Central memory CD4-positive, alpha-beta T cell (primary cell): ENCODE measurements around the gene PLCXD3.
"Not testable (repeated sequence)": the region's sequence is repeated elsewhere in the genome, so short reads cannot be mapped to it uniquely, and the experiment has no call there.

Experiments
- DNase-seq: peaks from one replicate; pipeline ENCODE4 v3.0.0; 2022

PLCXD3 gene

GRCh38 chr5:41339339-41339738 is 171.1 kb downstream of the PLCXD3 start:
- no peak for DNase-seq

- DNase-seq = no peak
Observed at GRCh38 chr5:41338136-41338675, 172.2 kb downstream of the PLCXD3 start.

GRCh38 chr5:41337724-41338123 is 172.7 kb downstream of the PLCXD3 start:
- DNase-seq = no peak

DNA sequence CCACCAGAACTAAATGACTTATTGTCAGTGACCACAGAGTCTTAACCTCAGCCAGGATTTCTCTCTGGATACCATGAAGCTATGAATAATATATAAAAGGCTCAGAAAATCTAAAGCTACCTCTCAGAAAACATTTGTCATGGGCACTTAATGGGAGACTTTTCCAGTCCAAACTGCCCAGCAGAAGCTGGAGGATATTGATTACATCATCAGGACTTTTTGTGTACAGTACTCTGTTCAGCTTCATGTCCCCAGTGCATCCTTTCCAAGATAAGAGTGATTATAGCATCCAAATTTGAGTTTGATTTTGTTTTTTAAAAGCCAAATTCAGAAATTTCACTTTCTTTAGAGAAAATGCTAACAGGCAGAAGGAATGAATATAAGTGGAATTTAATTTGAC is 173.2 kb downstream of the PLCXD3 start:
- DNase-seq = no peak

DNA sequence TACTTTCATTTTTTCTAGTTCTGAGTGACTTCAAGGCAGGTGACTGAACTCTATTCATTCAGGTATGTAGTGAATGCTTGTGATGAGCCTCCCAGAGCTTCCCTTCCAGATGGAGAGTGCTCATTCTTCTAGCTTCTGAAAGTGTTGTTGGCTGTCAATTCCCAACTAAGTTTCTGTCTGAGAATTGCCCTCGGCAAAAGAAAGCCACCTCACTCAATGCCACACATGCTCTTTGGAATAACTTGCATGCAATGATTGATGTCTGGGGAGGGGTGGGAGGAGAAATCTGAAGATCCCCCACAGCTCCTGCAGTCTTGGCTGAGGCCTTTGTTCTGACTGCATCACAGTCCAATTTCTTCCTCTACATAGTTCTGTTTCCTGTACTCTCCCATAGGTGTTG is 173.9 kb downstream of the PLCXD3 start:
- no peak for DNase-seq

- DNase-seq = no peak
Observed at GRCh38 chr5:41335596-41336181, 174.7 kb downstream of the PLCXD3 start.

- no peak for DNase-seq
Observed at GRCh38 chr5:41334758-41335157, 175.6 kb downstream of the PLCXD3 start.

DNA sequence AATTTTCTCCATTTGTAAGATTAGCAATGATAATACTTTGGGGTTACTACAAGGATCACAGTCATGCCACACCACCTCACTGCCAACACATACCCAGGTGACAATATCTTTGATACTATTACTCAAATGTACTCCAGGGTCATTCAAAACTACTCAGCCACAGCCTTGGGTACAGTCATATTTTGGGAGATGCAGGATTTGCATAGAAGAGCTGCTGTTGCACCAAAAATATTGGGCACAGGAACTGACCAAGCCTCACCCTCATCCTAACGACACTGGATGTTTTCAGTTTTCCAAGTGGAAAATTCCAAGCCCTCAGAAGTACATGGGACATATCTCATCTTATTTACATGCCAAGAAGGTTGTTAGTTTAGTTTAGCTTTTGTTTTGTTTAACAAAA is 176.2 kb downstream of the PLCXD3 start:
- DNase-seq = no peak

DNA sequence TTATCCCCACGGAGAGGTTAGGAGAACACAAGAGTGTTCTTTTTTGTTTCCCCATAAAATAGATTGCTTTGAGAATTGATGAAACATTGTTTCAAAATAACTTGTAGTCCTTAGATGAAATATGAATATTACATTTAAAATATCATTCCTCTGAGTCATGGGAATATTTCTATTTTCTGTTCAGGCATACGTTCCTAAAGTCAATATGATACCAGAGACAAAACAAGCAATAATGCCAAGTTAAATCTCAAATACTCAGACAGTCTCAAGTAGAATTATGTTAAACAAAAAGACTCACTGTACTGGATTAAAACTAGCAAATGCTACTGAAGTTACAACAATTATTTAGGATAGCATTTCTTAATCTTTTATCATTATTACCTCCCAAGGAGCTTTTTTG is 185.3 kb downstream of the PLCXD3 start:
- no peak for DNase-seq

DNA sequence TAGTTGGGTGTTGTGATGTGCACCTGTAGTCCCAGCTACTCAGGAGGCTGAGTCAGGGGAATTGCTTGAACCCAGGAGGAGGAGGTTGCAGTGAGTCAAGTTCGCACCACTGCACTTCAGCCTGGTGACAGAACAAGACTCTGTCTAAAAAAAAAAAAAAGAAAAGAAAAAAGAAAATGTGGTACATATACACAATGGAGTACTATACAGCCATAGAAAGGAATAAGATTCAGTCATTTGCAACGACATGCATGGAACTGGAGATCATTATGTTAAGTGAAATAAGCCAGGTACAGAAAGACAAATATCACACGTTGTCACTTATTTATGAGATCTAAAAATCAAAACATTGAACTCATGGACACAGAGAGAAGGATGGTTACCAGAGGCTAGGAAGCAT is 187.6 kb downstream of the PLCXD3 start:
- DNase-seq = not testable (repeated sequence)

- DNase-seq = no peak
Observed at GRCh38 chr5:41312478-41313060, 197.8 kb downstream of the PLCXD3 start.

GRCh38 chr5:41312066-41312465 is 198.3 kb downstream of the PLCXD3 start:
- no peak for DNase-seq

DNA sequence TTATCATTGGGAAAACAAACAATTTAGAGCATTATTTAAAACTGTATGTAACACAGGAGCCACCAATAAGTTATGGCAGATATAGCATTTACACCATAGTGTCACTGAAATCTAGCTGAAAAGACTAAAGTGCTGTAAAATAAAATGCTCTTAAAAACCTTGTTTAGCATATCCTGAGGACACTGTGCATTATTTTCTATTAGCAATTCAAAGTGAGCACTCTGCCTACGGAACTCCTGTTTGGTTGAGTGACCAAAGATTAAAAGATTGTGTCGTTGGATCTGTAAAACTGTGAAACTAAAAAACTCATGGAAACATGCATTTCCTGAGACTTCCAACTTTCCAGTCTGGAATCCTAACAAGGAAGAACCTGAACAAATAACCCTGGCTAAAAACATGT is 201.1 kb downstream of the PLCXD3 start:
- DNase-seq = no peak

DNA sequence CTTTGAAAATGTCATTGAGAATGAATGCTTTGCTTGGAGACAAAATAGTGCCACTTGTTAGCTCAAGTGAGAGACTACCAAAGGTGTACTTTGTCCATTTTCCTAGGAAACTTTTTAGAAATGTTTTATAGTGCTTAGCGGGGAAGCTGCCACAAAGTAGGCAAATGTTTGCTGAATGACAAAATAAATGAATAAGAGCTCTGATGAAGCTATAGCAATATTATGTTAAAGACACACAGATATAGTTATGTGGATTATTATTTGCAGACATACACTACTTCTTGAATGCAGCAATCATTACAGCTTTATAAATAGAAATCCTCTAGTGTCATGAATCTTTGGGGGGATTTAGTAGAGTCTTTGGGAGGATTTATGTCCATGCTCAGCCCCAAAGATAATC is 204.4 kb downstream of the PLCXD3 start:
- DNase-seq = no peak

DNA sequence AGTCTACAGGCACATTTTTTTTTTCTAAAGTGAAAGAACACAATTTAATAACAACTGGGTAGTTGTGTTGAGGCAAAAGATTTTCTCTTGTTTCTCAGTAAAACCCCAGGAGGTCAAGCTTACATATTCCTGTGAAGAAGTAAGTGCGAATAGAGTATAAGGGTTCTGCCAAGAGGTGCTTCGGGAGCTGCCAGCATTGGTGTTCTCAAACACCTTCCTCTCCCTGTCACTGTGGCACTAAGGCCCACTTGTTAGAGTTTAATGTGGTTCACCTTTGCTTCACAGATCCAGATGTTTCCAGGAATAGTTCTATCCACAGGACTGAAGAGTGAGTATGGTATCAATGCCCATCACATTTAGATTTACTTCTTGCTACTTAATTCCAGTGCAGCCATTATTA is 205.3 kb downstream of the PLCXD3 start:
- no peak for DNase-seq

DNA sequence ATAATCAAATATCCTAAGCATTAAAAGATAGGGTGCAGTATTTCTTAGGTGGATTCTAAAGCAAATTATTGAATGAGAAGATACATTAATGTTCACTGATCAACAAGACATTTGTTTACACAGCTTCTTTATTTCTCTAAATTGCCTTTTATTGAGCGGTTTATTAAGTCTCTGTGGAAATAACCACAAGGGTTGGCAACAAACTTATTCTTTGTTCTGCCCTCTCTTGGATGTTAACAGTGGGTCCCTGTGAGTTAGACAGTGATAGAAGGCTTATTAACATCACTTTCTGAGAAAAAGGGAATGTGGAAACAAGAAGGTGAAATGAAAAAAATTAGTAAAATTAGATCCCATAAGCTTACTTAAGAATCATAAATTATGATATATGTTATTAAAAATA is 214.3 kb downstream of the PLCXD3 start:
- DNase-seq = no peak

DNA sequence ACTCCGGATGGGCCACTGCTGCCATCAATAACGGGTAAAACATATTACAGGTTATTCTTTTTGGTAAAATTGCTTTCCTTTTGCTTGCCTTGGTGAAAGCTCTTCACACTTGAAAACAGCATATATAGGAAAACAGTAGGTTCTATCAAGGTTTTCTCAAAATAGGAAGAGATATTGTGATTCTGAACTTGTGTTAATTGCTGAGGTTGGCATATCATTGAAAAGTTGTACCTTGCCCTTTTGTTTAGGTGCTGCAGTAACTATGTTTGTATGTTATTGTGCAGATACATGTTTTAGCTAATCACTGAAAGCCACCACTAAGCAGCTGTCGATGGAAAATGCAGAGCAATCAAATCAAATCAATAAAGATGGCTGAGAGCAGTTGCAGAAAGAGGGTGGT is 219.1 kb downstream of the PLCXD3 start:
- no peak for DNase-seq

GRCh38 chr5:41290810-41291209 is 219.6 kb downstream of the PLCXD3 start:
- no peak for DNase-seq

DNA sequence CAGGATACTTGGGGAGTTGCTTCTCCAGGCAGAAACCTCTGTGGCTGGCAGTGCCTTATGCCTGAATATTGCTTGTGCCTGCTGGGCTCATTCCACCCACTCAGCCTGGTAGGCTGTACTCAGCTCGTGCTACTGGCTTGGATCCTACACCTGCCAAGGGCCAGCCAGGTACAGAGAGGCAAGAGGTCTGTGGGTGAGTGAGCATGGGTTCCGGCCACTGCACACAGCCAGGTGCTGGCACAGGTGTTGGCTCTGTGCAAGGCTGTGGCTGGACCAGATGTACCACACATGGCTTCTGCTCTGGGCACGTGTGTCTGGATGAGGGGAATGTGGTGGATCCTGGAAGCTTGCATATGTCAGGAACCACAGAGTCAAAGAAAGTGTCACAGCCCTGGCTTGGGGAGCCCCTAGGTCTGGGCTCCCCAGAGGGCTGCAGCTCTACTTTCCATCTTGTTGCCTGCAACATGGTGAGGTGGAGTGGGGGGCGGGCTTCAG is 220.4 kb downstream of the PLCXD3 start:
- no peak for DNase-seq

- no peak for DNase-seq
Observed at GRCh38 chr5:41286696-41287095, 223.7 kb downstream of the PLCXD3 start.

- no peak for DNase-seq
Observed at GRCh38 chr5:41286165-41286564, 224.2 kb downstream of the PLCXD3 start.

- DNase-seq = no peak
Observed at GRCh38 chr5:41284938-41285337, 225.5 kb downstream of the PLCXD3 start.

DNA sequence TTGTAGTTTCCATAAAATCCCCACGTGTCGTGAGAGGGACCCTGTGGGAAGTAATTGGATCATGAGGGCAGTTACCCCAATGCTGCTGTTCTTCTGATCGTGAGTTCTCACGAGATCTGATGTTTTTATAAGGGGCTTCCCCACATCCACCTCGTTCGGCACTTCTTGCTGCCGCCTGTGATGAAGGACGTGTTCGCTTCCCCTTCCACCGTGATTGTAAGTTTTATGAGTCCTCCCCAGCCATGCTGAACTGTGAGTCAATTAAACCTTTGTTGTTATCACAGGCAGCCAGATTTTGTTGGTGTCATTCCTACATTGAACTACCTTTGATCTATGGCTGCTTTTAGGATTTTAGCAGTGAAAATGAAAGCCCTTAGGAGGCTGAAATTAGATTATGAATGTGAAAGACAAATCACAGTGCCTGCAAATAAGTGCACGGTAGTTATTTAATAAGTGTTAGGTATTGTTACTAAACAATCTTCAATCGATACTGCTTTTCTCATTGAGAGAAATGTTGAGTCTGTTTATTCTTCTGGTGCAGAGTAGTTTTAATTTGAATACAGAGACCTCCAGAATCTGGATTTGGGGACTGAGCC is 229.1 kb downstream of the PLCXD3 start:
- DNase-seq = no peak

DNA sequence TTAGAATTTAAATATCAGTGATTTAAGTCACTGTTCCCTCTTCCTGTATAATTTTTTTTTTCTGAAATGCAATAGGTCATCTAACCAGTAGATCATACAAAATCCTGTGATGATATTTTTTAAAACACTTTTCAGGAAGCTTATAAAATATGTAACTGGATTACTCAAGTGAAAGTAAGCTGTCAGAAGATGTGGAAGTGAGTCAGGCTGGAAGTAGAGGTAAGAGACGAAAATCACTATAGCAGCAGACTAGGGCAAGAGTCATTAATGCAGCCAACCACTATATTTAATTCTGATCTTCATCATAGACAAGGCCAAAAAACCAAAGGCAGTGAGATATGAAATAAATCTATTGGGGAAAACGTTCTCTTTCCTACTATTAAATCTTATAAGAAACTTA is 231.4 kb downstream of the PLCXD3 start:
- DNase-seq = no peak
